MG63 (cell line): ENCODE measurements around the gene COTL1. TPM values are rescaled to one million over a fixed set of nuclear protein-coding genes. Genes with fewer than 3 reads are reported as not detected.
"Not testable (repeated sequence)": the region's sequence is repeated elsewhere in the genome, so short reads cannot be mapped to it uniquely, and the experiment has no call there.

Source experiments
- DNase-seq: peaks from one replicate; pipeline ENCODE4 v3.0.0-alpha.2; 2020
- H3K27me3 ChIP-seq: fragments of 250-450 bp; sonication (Bioruptor Pico); 2 replicates; pipeline ENCODE4 v1.5.1; 2020; ENCODE audit warnings: mild to moderate bottlenecking, moderate library complexity
- H3K36me3 ChIP-seq: fragments of 250-450 bp; sonication (Bioruptor Pico); 2 replicates; pipeline ENCODE4 v1.5.1; 2020; ENCODE audit warnings: mild to moderate bottlenecking, moderate library complexity
- H3K4me3 ChIP-seq: fragments of 250-450 bp; sonication (Bioruptor Pico); 2 replicates; pipeline ENCODE4 v1.5.1; 2020; ENCODE audit warnings: mild to moderate bottlenecking, moderate library complexity
- H3K9me3 ChIP-seq: fragments of 250-450 bp; sonication (Bioruptor Pico); 2 replicates; pipeline ENCODE4 v1.5.1; 2020; ENCODE audit warnings: mild to moderate bottlenecking, moderate library complexity
- total RNA-seq: library from RNA; depleted of rRNA; stranded (reverse); fragments of >200 nt; shearing (Covaris generic); gene quantifications from 2 replicates; pipeline ENCODE4 v1.2.3, GENCODE V29; 2014; ENCODE audit warnings: low replicate concordance

Gene COTL1
- total RNA-seq, 1 experiment from 2014 or later: 175 TPM

GRCh38 chr16:84540194-84540593 is 77.7 kb downstream of the COTL1 start:
- H3K9me3 ChIP-seq: no peaks in the 10 kb centered on the region
- no peak for DNase-seq

GRCh38 chr16:84538222-84538840 is 79.5 kb downstream of the COTL1 start:
- Histone ChIP-seq H3K36me3 (no peaks in the 10 kb centered on the region), H3K4me3 (no peak overlapping the region), H3K9me3 (no peaks in the 10 kb centered on the region), H3K27me3 (no peaks in the 10 kb centered on the region)
- DNase-seq: no peak

More at GRCh38 chr16:84540194-84540593, 77.7 kb downstream of the COTL1 start:
- Histone ChIP-seq H3K4me3 (no peak overlapping the region), H3K36me3 (no peaks in the 10 kb centered on the region), H3K27me3 (no peaks in the 10 kb centered on the region)

- H3K36me3 ChIP-seq: no peaks in the 10 kb centered on the region
- no peaks in the 10 kb centered on the region for H3K9me3 ChIP-seq
- H3K27me3 ChIP-seq: no peaks in the 10 kb centered on the region
- no peak for DNase-seq
- no peak overlapping the region for H3K4me3 ChIP-seq
Measured at GRCh38 chr16:84537491-84538151, 80.3 kb downstream of the COTL1 start.

DNA sequence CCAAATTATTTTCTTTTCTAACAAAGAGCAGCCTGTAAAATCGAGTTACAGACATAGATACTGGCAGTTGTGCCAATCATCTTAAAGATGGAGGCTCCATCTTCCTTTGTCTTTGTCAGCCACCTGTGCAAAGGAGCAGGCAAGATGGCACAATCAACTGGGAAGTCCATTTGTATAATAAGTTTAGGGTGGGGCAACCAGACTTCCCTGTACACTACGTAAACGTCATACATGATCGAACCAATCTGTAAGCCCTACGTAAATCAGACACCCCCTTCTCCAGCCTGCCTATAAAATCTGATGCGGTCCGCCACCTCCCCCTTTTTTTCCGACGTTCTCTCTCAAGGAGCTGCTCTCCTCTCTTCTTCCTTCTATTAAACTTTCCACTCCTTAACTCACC is 82.0 kb downstream of the COTL1 start:
- no peak for DNase-seq
- no peaks in the 10 kb centered on the region for H3K36me3 ChIP-seq
- no peaks in the 10 kb centered on the region for H3K9me3 ChIP-seq
- no peaks in the 10 kb centered on the region for H3K27me3 ChIP-seq
- no peak overlapping the region for H3K4me3 ChIP-seq

- DNase-seq: no peak
- H3K36me3 ChIP-seq: no peaks in the 10 kb centered on the region
- no peaks in the 10 kb centered on the region for H3K9me3 ChIP-seq
Measured at GRCh38 chr16:84535408-84535807, 82.5 kb downstream of the COTL1 start.

DNA sequence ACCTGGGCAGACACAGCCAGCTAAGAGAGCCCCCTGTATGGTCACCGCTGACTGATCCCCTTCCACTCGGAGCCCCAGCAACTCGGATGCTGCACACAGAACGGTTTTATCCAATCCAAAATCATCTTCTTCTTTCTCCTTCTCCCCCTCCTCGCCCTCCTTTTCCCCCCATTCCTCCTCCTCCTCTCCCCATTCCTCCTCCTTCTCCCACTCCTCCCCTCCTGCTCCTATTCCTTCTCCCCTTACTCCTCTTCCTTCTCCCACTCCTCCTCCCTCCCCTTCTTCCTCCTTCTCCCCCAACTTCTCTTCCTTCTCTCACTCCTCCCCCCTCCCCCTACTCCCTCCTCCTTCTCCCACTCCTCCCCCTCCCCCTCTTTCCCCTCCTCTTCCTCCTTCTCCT is 83.1 kb downstream of the COTL1 start:
- Histone ChIP-seq H3K27me3 (no peaks in the 10 kb centered on the region), H3K9me3 (no peaks in the 10 kb centered on the region), H3K4me3 (no peak overlapping the region), H3K36me3 (no peaks in the 10 kb centered on the region)
- no peak for DNase-seq

More at GRCh38 chr16:84535408-84535807, 82.5 kb downstream of the COTL1 start:
- no peak overlapping the region for H3K4me3 ChIP-seq
- H3K27me3 ChIP-seq: no peaks in the 10 kb centered on the region

DNA sequence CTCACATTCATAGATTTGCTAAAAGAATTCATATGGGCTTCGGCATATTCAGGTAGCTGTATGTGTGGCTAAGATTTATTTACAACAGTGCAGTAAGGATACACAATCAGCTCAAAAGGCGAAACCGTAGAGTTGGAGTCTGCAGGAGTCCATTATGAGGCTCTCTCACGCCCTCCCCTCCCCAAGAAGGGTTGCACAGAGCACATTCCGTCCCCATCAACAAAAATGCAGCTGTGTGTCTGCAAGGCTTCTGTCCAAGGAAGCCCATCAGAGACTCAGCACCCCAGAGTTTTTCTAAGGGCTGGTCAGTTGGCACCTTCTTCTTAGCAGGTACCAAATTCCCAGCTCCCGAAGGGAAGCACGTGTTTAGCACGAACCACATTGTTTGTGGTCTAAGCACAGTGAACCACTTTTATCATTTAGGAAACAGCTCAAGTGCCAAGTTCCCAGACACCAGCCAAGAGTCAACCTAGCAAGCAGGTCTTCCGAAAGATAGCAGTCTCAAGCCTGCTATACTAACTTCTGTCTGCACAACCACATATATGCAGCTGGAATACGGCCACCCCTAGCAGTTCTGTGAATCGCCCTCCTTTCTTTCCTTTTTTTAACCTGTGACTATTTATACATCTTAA is 84.9 kb downstream of the COTL1 start:
- H3K4me3 ChIP-seq: no peak overlapping the region
- DNase-seq: no peak

DNA sequence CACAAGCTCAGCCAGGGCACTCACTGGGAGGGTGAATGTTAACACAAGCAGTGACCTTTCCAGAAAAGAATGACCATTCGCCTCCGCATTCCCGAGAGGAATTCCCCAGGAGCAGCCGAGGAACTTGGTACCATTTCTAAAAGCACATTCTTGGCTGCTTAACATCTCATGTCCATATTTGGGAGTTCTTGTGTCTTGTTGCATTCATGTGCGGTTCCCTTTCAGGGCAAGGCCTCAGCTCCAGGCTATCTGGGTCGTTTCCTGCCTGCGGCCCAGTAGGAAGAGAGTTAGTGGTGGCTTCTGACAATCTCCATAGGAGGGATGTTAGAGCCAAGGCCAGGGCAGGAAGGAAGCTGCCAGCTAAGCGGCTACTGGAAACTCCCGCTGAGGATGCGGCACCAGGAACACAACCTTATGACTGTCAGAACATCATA is 85.6 kb downstream of the COTL1 start:
- no peaks in the 10 kb centered on the region for H3K27me3 ChIP-seq
- peak; percentile 92 for DNase-seq
- no peaks in the 10 kb centered on the region for H3K36me3 ChIP-seq
- H3K9me3 ChIP-seq: no peaks in the 10 kb centered on the region
- H3K4me3 ChIP-seq: no peak overlapping the region

More for the DNA sequence above, 84.9 kb downstream of the COTL1 start:
- Histone ChIP-seq H3K27me3 (no peaks in the 10 kb centered on the region), H3K36me3 (no peaks in the 10 kb centered on the region), H3K9me3 (no peaks in the 10 kb centered on the region)

DNA sequence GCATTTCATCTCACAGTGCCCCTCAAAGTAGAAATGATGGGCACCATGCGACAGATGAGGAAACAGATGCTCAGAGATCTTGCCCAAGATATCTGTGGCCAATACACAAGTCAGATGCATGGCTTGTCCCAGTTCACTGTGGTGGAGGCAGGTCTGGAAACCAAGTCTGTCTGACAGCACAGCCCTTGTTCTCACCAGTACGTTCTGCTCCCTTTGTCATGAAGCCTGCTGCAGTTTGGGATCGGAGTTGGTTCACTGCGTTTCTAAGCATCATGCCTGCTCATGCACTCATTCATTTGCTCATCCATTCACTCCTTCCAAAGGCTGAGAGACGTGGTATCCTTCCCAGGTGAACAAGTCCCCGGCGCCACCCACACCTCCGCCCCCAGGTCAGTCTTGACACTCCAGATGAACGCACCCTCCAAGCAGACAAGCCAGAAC is 86.2 kb downstream of the COTL1 start:
- no peak for DNase-seq
- H3K4me3 ChIP-seq: no peak overlapping the region
- H3K27me3 ChIP-seq: no peaks in the 10 kb centered on the region
- H3K36me3 ChIP-seq: no peaks in the 10 kb centered on the region
- no peaks in the 10 kb centered on the region for H3K9me3 ChIP-seq

- H3K4me3 ChIP-seq: no peak overlapping the region
- H3K36me3 ChIP-seq: no peaks in the 10 kb centered on the region
- DNase-seq: no peak
- no peaks in the 10 kb centered on the region for H3K9me3 ChIP-seq
- H3K27me3 ChIP-seq: no peaks in the 10 kb centered on the region
Measured at GRCh38 chr16:84530590-84530989, 87.3 kb downstream of the COTL1 start.

DNA sequence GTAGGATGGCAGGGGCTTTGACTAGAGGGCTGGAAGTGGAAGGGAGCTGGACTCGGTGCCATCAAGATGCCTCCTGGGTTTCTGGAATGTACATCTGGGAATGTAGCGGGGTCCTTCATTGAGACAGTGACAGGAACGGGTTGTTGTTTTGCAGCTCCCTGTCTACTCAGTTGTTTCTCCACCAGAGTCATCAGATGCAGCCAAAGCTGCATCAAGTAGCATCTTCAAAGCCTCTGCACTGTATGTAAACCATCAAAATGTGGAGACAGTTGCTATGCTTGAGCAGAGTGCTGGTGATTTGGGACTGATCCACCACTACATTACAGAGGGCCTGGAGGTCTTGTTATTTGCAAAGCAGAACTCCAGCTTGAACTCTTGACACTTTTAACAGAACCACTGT is 88.3 kb downstream of the COTL1 start:
- Histone ChIP-seq H3K4me3 (no peak overlapping the region), H3K9me3 (no peaks in the 10 kb centered on the region), H3K36me3 (no peaks in the 10 kb centered on the region), H3K27me3 (no peaks in the 10 kb centered on the region)
- no peak for DNase-seq

GRCh38 chr16:84528322-84528721 is 89.6 kb downstream of the COTL1 start:
- no peak overlapping the region for H3K4me3 ChIP-seq
- H3K9me3 ChIP-seq: no peaks in the 10 kb centered on the region
- no peaks in the 10 kb centered on the region for H3K27me3 ChIP-seq
- no peak for DNase-seq
- no peaks in the 10 kb centered on the region for H3K36me3 ChIP-seq

DNA sequence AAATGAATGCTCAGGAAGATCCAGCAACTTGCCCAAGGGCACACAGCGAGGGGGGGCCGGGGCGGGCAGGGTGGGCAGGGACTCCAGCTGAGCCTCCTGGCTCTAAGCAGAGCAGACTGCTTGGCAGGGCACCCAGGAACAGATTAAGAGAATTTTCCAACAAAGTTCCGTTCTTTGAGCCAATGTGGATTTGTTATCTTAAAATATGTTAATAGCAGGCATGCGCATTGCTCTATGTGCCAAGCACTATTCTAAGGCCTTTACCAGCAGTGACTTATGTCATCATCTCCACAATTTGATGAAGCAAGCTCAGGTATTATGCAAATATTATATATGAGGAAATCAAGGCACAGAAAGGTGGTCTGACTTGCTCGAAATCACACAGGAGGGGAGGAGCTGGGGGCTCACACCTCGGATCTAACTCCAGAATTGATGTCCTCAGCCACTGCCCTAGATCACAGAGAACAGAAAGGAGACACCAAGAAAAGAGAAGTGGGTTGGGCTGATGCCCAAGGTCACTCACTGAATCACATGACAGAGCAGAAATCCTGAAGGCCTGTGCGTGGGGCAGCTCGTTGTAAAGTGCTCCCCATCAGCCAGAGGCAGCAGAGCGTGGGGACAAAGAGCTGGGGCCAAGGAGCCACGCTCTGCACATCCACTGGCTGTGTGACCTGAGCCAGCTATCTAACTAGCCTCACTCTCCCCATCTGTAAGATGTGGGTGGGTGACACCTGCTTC is 90.2 kb downstream of the COTL1 start:
- H3K36me3 ChIP-seq: no peaks in the 10 kb centered on the region
- H3K27me3 ChIP-seq: no peaks in the 10 kb centered on the region
- H3K9me3 ChIP-seq: no peaks in the 10 kb centered on the region
- peak; percentile 66 for DNase-seq
- H3K4me3 ChIP-seq: no peak overlapping the region

DNA sequence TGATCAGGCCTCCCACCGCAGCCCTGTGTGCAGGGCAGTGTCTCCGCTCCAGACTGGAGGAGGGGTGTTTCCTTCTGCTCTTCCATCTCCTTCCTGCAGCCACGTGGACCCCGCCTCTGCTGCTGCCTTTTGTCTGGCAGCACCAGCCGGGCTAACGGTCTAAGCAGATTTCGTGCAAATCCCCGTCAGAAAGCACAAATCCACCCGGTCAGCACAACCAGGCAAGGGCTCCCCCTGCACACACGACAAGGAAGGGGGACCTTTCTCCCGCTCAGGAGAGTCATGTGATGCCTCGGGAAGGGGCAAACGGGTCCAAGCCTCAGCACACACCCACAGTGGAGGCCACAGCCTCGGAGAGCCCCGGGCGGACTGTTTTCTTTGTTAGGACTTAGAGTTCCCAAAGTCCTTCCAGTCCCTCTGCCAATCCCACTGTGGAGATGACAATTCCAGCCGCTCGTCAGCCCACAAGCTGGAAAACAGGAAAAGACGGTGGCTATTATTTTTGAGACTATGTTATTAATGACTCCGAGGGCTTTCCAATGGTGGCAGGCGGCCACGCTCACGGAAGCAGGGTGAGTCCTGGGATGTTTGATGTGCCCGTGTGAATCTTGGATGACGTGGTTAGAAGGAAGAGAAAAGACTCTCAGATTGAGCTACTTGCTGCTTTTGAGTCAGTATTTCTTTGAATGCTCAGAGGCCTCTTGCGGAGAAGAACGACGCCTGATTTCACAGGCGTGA is 90.9 kb downstream of the COTL1 start:
- Histone ChIP-seq H3K27me3 (no peaks in the 10 kb centered on the region), H3K36me3 (no peaks in the 10 kb centered on the region), H3K9me3 (no peaks in the 10 kb centered on the region), H3K4me3 (no peak overlapping the region)
- peak; percentile 50 for DNase-seq

DNA sequence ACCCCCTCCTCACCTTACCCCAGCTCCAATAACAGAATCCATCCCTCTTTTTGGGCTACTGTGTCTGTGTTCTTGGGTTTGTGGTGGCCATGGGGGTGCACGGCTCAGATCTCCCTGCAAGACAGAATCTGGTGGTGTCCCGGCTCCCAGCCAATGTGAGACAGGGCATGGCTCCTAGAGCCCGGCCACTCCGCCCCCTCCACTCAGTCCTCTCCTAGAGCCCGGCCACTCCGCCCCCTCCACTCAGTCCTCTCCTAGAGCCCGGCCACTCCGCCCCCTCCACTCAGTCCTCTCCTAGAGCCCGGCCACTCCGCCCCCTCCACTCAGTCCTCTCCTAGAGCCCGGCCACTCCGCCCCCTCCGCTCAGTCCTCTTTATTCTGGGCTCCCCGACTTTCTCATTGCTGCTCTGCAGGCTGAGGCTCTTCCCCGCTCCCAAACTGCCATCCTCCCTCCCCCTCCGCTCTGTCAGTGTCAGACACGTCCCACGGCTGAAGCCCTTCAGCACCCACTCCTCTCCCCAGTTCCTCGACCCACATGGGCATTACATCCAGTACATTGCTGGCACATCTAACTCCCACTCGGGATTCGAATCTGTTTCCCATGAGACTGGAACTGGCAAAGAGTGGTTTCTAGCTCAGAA is 92.8 kb downstream of the COTL1 start:
- DNase-seq, H3K9me3 ChIP-seq, H3K4me3 ChIP-seq, H3K36me3 ChIP-seq, H3K27me3 ChIP-seq: not testable (repeated sequence)

- Histone ChIP-seq H3K27me3 (no peaks in the 10 kb centered on the region), H3K36me3 (no peaks in the 10 kb centered on the region), H3K9me3 (no peaks in the 10 kb centered on the region), H3K4me3 (no peak overlapping the region)
- no peak for DNase-seq
Measured at GRCh38 chr16:84524346-84524920, 93.4 kb downstream of the COTL1 start.
